Inflammatory macrophage (primary cell): Measurements from ENCODE around the gene F2RL2.

Source experiments
- DNase-seq, 2 donors: peaks; one replicate each; pipeline ENCODE4 v3.0.0-alpha.2; 2020 to 2022

The F2RL2 gene

GRCh38 chr5:76583163-76584047, 39.8 kb downstream of the F2RL2 start:
- DNase-seq: peak; percentile 32 to 36

- peak; percentile 91 for DNase-seq
Measured at GRCh38 chr5:76582230-76583162, 40.7 kb downstream of the F2RL2 start.

GRCh38 chr5:76580981-76581380, 42.2 kb downstream of the F2RL2 start:
- no peak for DNase-seq

- no peak for DNase-seq
Measured at GRCh38 chr5:76579166-76579937, 43.9 kb downstream of the F2RL2 start.

- no peak for DNase-seq
Measured at GRCh38 chr5:76576996-76577395, 46.2 kb downstream of the F2RL2 start.

GRCh38 chr5:76576450-76576849, 46.8 kb downstream of the F2RL2 start:
- no peak for DNase-seq

- DNase-seq: peak; percentile 11 to 80
Measured at GRCh38 chr5:76571559-76571958, 51.6 kb downstream of the F2RL2 start.

- no peak for DNase-seq
Measured at GRCh38 chr5:76570153-76570552, 53.0 kb downstream of the F2RL2 start.
